HG03520 (cell line): ENCODE measurements around the gene PCDHB12.

Source experiments
- ATAC-seq: cut with Tn5 transposase; IDR thresholded peaks from one replicate; pipeline ENCODE4 v1.9.1; 2021; ENCODE audit warnings: mild to moderate bottlenecking, moderate library complexity; ENCODE audit not compliant: unreplicated experiment

PCDHB12 gene

DNA sequence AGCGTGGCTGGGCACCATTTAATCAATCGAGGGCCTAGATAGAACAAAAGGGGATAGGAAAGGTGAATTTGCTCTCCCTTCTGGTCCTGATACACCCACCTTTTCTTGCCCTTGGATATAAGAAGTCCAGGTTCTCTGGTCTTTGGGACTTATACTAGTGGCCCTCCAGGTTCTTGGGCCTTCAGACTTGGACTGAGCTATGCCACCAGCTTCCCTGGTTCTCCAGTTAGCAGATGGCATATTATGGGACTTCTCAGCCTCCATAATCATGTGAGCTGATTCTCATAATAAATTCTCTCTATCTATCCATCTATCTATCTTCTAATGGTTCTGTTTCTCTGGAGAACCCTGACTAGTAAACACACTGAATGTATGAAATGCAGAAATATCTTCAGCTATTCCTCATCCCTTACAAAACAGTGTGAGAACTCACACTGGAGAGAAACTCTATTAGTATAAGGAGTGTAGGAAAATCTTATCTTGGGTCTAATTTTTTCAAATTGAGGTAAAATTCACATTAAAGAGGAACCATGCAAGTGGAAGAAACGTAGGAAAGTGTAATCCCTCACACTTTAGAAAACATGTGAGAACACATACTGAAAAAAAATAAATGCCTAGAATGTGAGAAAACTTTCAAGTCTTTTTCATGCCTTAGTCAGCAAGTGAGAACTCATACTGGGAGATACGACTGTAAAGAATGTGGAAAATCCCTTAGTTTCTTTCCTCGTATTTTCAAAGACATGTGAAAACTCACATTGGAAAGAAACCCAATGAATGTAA, 52.1 kb downstream of the PCDHB12 start:
- ATAC-seq = no peak

DNA sequence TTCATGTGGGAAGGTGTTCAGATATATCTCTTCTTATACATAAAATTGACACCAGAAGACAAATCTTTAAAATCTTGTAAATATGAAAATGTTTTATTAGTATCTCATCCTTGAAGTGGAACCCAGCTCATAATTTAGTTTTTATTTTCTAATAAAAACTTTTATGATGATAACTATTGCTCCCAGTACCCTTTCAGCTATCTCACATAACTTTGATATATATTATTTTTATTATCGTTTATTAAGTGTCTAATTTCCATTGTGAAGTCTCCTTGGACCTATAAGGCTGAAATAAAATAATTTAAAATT, 52.7 kb downstream of the PCDHB12 start:
- no peak for ATAC-seq
